ENCODE results near the gene PCMT1. TPM values are rescaled to one million over a fixed set of nuclear protein-coding genes. Genes with fewer than 3 reads are reported as not detected.

The PCMT1 gene
- 10 to 100 TPM; 83.5 to 86.2 TPM for total RNA-seq

GRCh38 chr6:149749594-149750135 lies at the start of gene PCMT1:
Gene PCMT1 (plus strand): TSS chr6:149749741. CDS start chr6:149749902, 161 bp downstream.
- Mint-ChIP-seq H3K4me3 (peak within 1 kb of the TSS; percentile 92 to 94), H3K9me3 (peaks cover 0 to 1% of the 10 kb centered on the region in 2 donors), H3K4me1 (ENCODE audit: low read depth) (peaks cover 66% of the 10 kb centered on the region), H3K27me3 (ENCODE audit: low read depth) (no peaks in the 10 kb centered on the region), H3K36me3 (ENCODE audit: insufficient read depth in 2 of 2) (peaks cover 2 to 3% of the 10 kb centered on the region in 2 donors), H3K27ac (peak within 1 kb of the TSS; percentile 87)
- ATAC-seq (replicated peaks in 1 of 2) = peak; percentile 88 to 90
- DNase-seq = peak; percentile 92 to 97

GRCh38 chr6:149701714-149702113 lies 47.8 kb upstream of the PCMT1 start:
- DNase-seq (no peak), ATAC-seq (replicated peaks in 1 of 2) (no peak)
- H3K36me3 Mint-ChIP-seq (ENCODE audit: insufficient read depth in 2 of 2) = peaks cover 0 to 2% of the 10 kb centered on the region in 2 donors
- H3K4me1 Mint-ChIP-seq (ENCODE audit: low read depth) = peaks cover 16% of the 10 kb centered on the region
- H3K27me3 Mint-ChIP-seq (ENCODE audit: low read depth) = no peaks in the 10 kb centered on the region
- no peaks in the 10 kb centered on the region for H3K9me3 Mint-ChIP-seq
- no peak overlapping the region for H3K4me3 Mint-ChIP-seq
- H3K27ac Mint-ChIP-seq = no peak overlapping the region

GRCh38 chr6:149711711-149712110 lies 37.8 kb upstream of the PCMT1 start:
- H3K4me1 Mint-ChIP-seq (ENCODE audit: low read depth) = peaks cover 56% of the 10 kb centered on the region
- no peak overlapping the region for H3K4me3 Mint-ChIP-seq
- no peak overlapping the region for H3K27ac Mint-ChIP-seq
- DNase-seq (no peak), ATAC-seq (replicated peaks in 1 of 2) (no peak)
- H3K36me3 Mint-ChIP-seq (ENCODE audit: insufficient read depth in 2 of 2) = peaks cover 0 to 1% of the 10 kb centered on the region in 2 donors
- H3K27me3 Mint-ChIP-seq (ENCODE audit: low read depth) = no peaks in the 10 kb centered on the region
- H3K9me3 Mint-ChIP-seq = no peaks in the 10 kb centered on the region

DNA sequence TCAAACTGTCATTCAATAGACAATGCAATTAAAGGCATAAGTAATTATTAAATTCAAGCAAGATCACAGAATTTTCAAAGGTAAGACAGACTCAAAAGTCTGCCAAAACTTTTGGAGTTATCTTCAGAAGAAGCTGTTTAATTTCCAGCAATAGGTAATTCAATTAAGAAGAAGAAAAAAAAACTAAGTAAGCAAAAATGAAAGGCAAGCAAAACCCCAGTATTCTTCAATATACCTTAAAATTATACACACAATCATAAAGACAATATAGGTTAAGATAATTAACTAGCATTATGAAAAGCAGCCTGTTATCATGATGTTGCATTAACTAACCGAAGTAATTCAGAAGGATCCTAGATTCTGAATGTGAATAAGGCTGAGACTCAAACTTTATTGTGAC lies 35.1 kb upstream of the PCMT1 start:
- ATAC-seq (replicated peaks in 1 of 2) (no peak), DNase-seq (no peak)
- Mint-ChIP-seq H3K36me3 (ENCODE audit: insufficient read depth in 2 of 2) (peaks cover 4 to 5% of the 10 kb centered on the region in 2 donors), H3K9me3 (no peaks in the 10 kb centered on the region), H3K27me3 (ENCODE audit: low read depth) (no peaks in the 10 kb centered on the region), H3K27ac (peak overlapping the region; percentile 63), H3K4me3 (peak overlapping the region in 1 of 2 donors; percentile 41), H3K4me1 (ENCODE audit: low read depth) (peaks cover 44% of the 10 kb centered on the region)

DNA sequence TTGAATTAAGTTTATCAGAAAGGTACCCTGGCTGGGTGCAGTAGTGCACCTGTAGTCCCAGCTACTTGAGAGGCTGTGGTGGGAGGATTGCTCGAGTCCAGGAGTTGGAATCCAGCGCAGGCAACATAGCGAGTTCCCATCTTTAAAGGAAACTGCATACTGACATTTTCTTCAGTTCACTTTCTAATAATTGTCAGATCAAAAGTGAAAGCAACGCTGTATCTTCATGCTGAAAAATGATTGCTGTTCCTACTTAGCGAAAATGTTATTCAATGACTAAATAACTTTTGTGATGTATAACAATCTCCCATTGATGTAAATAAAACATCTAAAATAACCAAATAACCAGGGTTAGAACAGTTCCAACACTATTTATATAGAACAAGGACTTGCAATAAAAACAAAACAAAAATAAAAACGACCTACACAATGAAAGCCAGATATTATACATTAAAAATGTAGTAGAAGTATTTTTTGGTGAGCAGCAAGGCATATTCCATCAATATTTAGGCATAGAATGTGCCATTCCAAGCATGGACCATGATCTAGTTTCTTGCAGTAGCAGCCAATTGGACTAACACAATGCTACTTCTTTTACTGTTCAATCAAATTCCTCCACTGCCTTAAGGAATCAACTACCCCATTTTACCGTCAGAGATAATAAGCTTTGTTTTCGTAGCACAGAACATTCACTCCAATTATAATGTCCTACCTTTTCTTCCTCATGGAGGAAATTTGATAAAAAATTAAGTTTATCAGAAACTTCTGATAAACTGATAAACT lies 33.2 kb upstream of the PCMT1 start:
- peak overlapping the region; percentile 94 to 100 for H3K4me3 Mint-ChIP-seq
- peaks cover 28% of the 10 kb centered on the region for H3K4me1 Mint-ChIP-seq (ENCODE audit: low read depth)
- peaks cover 4% of the 10 kb centered on the region in 2 donors for H3K36me3 Mint-ChIP-seq (ENCODE audit: insufficient read depth in 2 of 2)
- DNase-seq = no peak
- H3K9me3 Mint-ChIP-seq = no peaks in the 10 kb centered on the region
- no peaks in the 10 kb centered on the region for H3K27me3 Mint-ChIP-seq (ENCODE audit: low read depth)
- H3K27ac Mint-ChIP-seq = peak overlapping the region; percentile 98
- ATAC-seq (replicated peaks in 1 of 2) = no peak

- Mint-ChIP-seq H3K4me1 (ENCODE audit: low read depth) (peaks cover 23% of the 10 kb centered on the region), H3K4me3 (peak overlapping the region; percentile 94 to 100), H3K27me3 (ENCODE audit: low read depth) (no peaks in the 10 kb centered on the region), H3K27ac (peak overlapping the region; percentile 98), H3K36me3 (ENCODE audit: insufficient read depth in 2 of 2) (peaks cover 4% of the 10 kb centered on the region in 2 donors), H3K9me3 (no peaks in the 10 kb centered on the region)
- DNase-seq (no peak), ATAC-seq (replicated peaks in 1 of 2) (no peak)
Observed at GRCh38 chr6:149717255-149717587, 32.3 kb upstream of the PCMT1 start.

DNA sequence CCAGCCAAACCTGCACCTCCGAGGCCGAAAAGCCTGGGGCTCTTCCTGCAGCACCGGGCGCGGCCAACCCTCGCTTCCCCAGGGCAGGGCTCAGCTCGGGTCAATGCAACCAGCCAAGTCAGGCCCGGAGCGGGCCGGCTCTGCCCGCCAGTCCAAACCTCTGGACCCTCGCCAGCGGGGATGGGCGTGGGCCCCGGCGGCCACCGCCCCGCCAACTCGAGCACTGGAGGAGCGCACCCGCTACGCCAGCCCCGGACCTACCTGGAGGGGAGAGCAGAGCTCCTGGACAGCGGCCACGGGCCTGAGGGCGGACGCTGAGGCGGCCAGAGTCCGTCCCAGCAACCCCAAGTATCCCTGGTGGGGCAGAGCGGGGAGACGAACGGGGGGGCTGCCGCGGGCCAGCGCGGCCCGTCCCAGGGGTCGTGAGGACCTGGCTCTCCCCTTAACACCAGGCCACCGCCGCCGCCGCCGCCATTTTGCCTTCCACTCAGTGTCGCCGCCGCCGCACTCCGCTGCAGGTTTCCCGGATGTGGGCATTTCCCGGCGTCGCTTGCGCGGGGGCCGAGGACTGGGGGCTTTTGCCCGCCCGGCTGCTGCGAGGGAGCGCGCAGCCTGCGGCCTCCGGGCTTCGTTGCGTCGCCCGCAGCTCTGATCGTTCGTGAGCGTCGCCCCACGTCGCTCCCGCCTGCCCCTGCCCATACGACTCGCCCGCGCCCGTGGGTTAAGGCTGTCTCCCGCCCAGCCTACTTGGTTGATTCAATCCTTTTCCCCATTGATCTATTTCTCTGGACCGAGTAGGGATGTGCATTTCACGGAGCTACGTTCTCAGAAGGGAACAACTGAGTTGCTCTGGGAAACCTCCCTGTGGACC lies 31.7 kb upstream of the PCMT1 start, which contains the start of gene LATS1:
TSS of gene LATS1 (minus strand) at position 514 of the 871 bp plus-strand sequence. CDS start 15,975 bp downstream, outside the sequence.
- Mint-ChIP-seq H3K4me3 (peak within 1 kb of the TSS; percentile 94 to 100), H3K36me3 (ENCODE audit: insufficient read depth in 2 of 2) (peaks cover 4% of the 10 kb centered on the region in 2 donors), H3K27ac (peak within 1 kb of the TSS; percentile 98), H3K9me3 (no peaks in the 10 kb centered on the region), H3K4me1 (ENCODE audit: low read depth) (peaks cover 23% of the 10 kb centered on the region), H3K27me3 (ENCODE audit: low read depth) (no peaks in the 10 kb centered on the region)
- ATAC-seq (replicated peaks in 1 of 2) (peak; percentile 96), DNase-seq (peak; percentile 94)

- H3K27ac Mint-ChIP-seq = peak overlapping the region; percentile 35
- H3K4me3 Mint-ChIP-seq = peak overlapping the region; percentile 34 to 39
- H3K36me3 Mint-ChIP-seq (ENCODE audit: insufficient read depth in 2 of 2) = peaks cover 4 to 8% of the 10 kb centered on the region in 2 donors
- no peak for ATAC-seq (replicated peaks in 1 of 2)
- H3K9me3 Mint-ChIP-seq = no peaks in the 10 kb centered on the region
- H3K4me1 Mint-ChIP-seq (ENCODE audit: low read depth) = peaks cover 17% of the 10 kb centered on the region
- H3K27me3 Mint-ChIP-seq (ENCODE audit: low read depth) = no peaks in the 10 kb centered on the region
- DNase-seq = no peak
Observed at GRCh38 chr6:149719531-149719930, 30.0 kb upstream of the PCMT1 start.

GRCh38 chr6:149723262-149723661 lies 26.3 kb upstream of the PCMT1 start:
- H3K27me3 Mint-ChIP-seq (ENCODE audit: low read depth) = no peaks in the 10 kb centered on the region
- peaks cover 2 to 19% of the 10 kb centered on the region in 2 donors for H3K36me3 Mint-ChIP-seq (ENCODE audit: insufficient read depth in 2 of 2)
- no peak overlapping the region for H3K4me3 Mint-ChIP-seq
- no peaks in the 10 kb centered on the region for H3K9me3 Mint-ChIP-seq
- no peak for DNase-seq
- no peak for ATAC-seq (replicated peaks in 1 of 2)
- no peak overlapping the region for H3K27ac Mint-ChIP-seq
- H3K4me1 Mint-ChIP-seq (ENCODE audit: low read depth) = peaks cover 1% of the 10 kb centered on the region

- Mint-ChIP-seq H3K9me3 (no peaks in the 10 kb centered on the region), H3K27ac (no peak overlapping the region), H3K27me3 (ENCODE audit: low read depth) (no peaks in the 10 kb centered on the region), H3K4me3 (no peak overlapping the region), H3K4me1 (ENCODE audit: low read depth) (peaks cover 7% of the 10 kb centered on the region), H3K36me3 (ENCODE audit: insufficient read depth in 2 of 2) (peaks cover 2 to 22% of the 10 kb centered on the region in 2 donors)
- DNase-seq = peak; percentile 47 to 50
- ATAC-seq (replicated peaks in 1 of 2) = peak; percentile 88 to 90
Observed at GRCh38 chr6:149723771-149724417, 25.6 kb upstream of the PCMT1 start.

- H3K27ac Mint-ChIP-seq = no peak overlapping the region
- peaks cover 16% of the 10 kb centered on the region for H3K4me1 Mint-ChIP-seq (ENCODE audit: low read depth)
- H3K9me3 Mint-ChIP-seq = no peaks in the 10 kb centered on the region
- no peak for DNase-seq
- no peak for ATAC-seq (replicated peaks in 1 of 2)
- H3K27me3 Mint-ChIP-seq (ENCODE audit: low read depth) = no peaks in the 10 kb centered on the region
- H3K4me3 Mint-ChIP-seq = no peak overlapping the region
- H3K36me3 Mint-ChIP-seq (ENCODE audit: insufficient read depth in 2 of 2) = peaks cover 2 to 32% of the 10 kb centered on the region in 2 donors
Observed at GRCh38 chr6:149725785-149726184, 23.8 kb upstream of the PCMT1 start.

- Mint-ChIP-seq H3K9me3 (no peaks in the 10 kb centered on the region), H3K27ac (peak overlapping the region; percentile 57), H3K4me3 (no peak overlapping the region), H3K36me3 (ENCODE audit: insufficient read depth in 2 of 2) (peaks cover 2 to 37% of the 10 kb centered on the region in 2 donors), H3K4me1 (ENCODE audit: low read depth) (peaks cover 16% of the 10 kb centered on the region), H3K27me3 (ENCODE audit: low read depth) (no peaks in the 10 kb centered on the region)
- DNase-seq = no peak
- no peak for ATAC-seq (replicated peaks in 1 of 2)
Observed at GRCh38 chr6:149727793-149728498, 21.6 kb upstream of the PCMT1 start.
